GM12878 (cell line): Measurements from ENCODE around the gene TUBB. TPM values are rescaled to one million over a fixed set of nuclear protein-coding genes. Genes with fewer than 3 reads are reported as not detected.

Experiments used
- ATAC-seq: fragments of 200-7000 bp; cut with Tn5 transposase; 3 replicates; pipeline ENCODE4 v1.9.1; 2020; ENCODE audit warnings: mild to moderate bottlenecking, moderate library complexity
- BruUV-seq: library from RNA; stranded (reverse); fragments of 400-500 nt; replicated peaks from 2 replicates; lab custom pipeline; 2021; lab: Mats Ljungman, UMichigan
- CTCF ChIA-PET: fragments of 300-600 bp; sonication (Branson Sonifier 250); formaldehyde crosslinking; extraction: SDS; loops from one replicate; lab custom pipeline; 2021; ENCODE audit warnings: inconsistent platforms; lab: Yijun Ruan, JAX
- POLR2A ChIA-PET: fragments of 350-600 bp; formaldehyde crosslinking; extraction: SDS; loops from one replicate; lab custom pipeline; 2021; ENCODE audit warnings: inconsistent platforms; lab: Charles Lee
- RAD21 ChIA-PET: fragments of 300-600 bp; sonication (Branson Sonifier 250); formaldehyde crosslinking; loops from one replicate; lab custom pipeline; 2023; ENCODE audit warnings: antibody characterized with exemption; ENCODE audit not compliant: unreplicated experiment; lab: Charles Lee
- SMC1A ChIA-PET: fragments of 300-600 bp; sonication (Branson Sonifier 250); formaldehyde crosslinking; loops from one replicate; lab custom pipeline; 2023; ENCODE audit not compliant: unreplicated experiment, uncharacterized antibody; lab: Charles Lee
- DNase-seq: peaks from one replicate; pipeline ENCODE4 v3.0.0-alpha.2; 2011; ENCODE audit warnings: low read depth, low spot score
- FAIRE-seq: peaks from 3 replicates; lab custom pipeline; 2011; peaks lifted over from hg19 to GRCh38; lab: Jason Lieb, UNC
- H2AFZ ChIP-seq: 2 replicates; pipeline ENCODE4 v1.6.0; 2011; ENCODE audit warnings: low read depth, low read length, control low read depth; ENCODE audit not compliant: control insufficient read depth
- H3K27ac ChIP-seq: 2 replicates; pipeline ENCODE4 v1.5.1; 2011; ENCODE audit warnings: control low read depth; ENCODE audit not compliant: control insufficient read depth, insufficient read depth
- H3K27me3 ChIP-seq, 2 experiments: replicated peaks in 1 of 2; 2 replicates each; pipeline versions ENCODE4 v1.6.0 to v1.6.1; 2011; ENCODE audit warnings: low read length in 1 of 2; ENCODE audit not compliant: control insufficient read depth in 2 of 2, insufficient read depth in 2 of 2
- H3K36me3 ChIP-seq, 2 experiments: 2 replicates each; pipeline ENCODE4 v1.5.1; 2011; ENCODE audit warnings: low read length in 1 of 2; ENCODE audit not compliant: control insufficient read depth in 2 of 2, insufficient read depth in 2 of 2
- H3K4me1 ChIP-seq: 2 replicates; pipeline ENCODE4 v1.6.1; 2011; ENCODE audit warnings: mild to moderate bottlenecking, low read length, moderate library complexity, mixed read lengths; ENCODE audit not compliant: control insufficient read depth, insufficient read depth
- H3K4me2 ChIP-seq: 2 replicates; pipeline ENCODE4 v1.6.0; 2011; ENCODE audit warnings: control low read depth; ENCODE audit not compliant: control insufficient read depth, insufficient read depth
- H3K4me3 ChIP-seq: fragments of 200-600 bp; sonication (generic); 2 replicates; pipeline ENCODE4 v1.5.1; 2016
- H3K79me2 ChIP-seq: 2 replicates; pipeline ENCODE4 v1.6.0; 2011; ENCODE audit warnings: low read length; ENCODE audit not compliant: control insufficient read depth, insufficient read depth
- H3K9ac ChIP-seq: 2 replicates; pipeline ENCODE4 v1.8.0; 2011; ENCODE audit warnings: low read length, control low read depth, mixed read lengths; ENCODE audit not compliant: control insufficient read depth, insufficient read depth
- H3K9me3 ChIP-seq: replicated peaks from 3 replicates; pipeline ENCODE4 v1.5.1; 2011; ENCODE audit warnings: mild to moderate bottlenecking, low read length; ENCODE audit not compliant: control insufficient read depth, insufficient read depth
- H4K20me1 ChIP-seq: 2 replicates; pipeline ENCODE4 v1.6.0; 2011; ENCODE audit not compliant: control insufficient read depth, insufficient read depth
- BCL3 ChIP-seq: IDR thresholded peaks from 2 replicates; pipeline ENCODE4 v1.6.1; 2011; ENCODE audit warnings: borderline replicate concordance, low read depth, mild to moderate bottlenecking, moderate library complexity, low read length; ENCODE audit not compliant: insufficient read depth, poor library complexity, severe bottlenecking
- IKZF2 ChIP-seq, 2 experiments: fragments of 450-650 bp; IDR thresholded peaks; 2 replicates each; pipeline ENCODE4 v1.6.1; 2017; ENCODE audit warnings: mild to moderate bottlenecking in 2 of 2, moderate library complexity in 2 of 2
- NR2C2 ChIP-seq: IDR thresholded peaks from 2 replicates; pipeline ENCODE4 v1.6.1; 2011; ENCODE audit warnings: borderline replicate concordance, low read depth; ENCODE audit not compliant: control insufficient read depth, insufficient read length
- PAX5 ChIP-seq: IDR thresholded peaks from 2 replicates; pipeline ENCODE4 v1.6.1; 2011; ENCODE audit warnings: low read depth, low read length, borderline replicate concordance
- RBBP5 ChIP-seq: fragments of 200-600 bp; sonication (generic); conservative IDR thresholded peaks from 2 replicates; pipeline ENCODE4 v1.6.1; 2016
- RFX5 ChIP-seq: IDR thresholded peaks from 2 replicates; pipeline ENCODE4 v1.6.1; 2011; ENCODE audit warnings: low read depth, low read length, improper control_type of control experiment
- RUNX3 ChIP-seq: IDR thresholded peaks from 2 replicates; pipeline ENCODE4 v1.6.1; 2012; ENCODE audit warnings: low read length, inconsistent platforms
- SIX5 ChIP-seq: IDR thresholded peaks from 2 replicates; pipeline ENCODE4 v1.6.1; 2011; ENCODE audit warnings: mild to moderate bottlenecking, low read depth, low read length, moderate library complexity; ENCODE audit not compliant: severe bottlenecking
- SMARCA5 ChIP-seq: fragments of 450-650 bp; IDR thresholded peaks from 2 replicates; pipeline ENCODE4 v1.6.1; 2017; ENCODE audit warnings: mild to moderate bottlenecking
- WRNIP1 ChIP-seq: IDR thresholded peaks from 2 replicates; pipeline ENCODE4 v1.6.1; 2011; ENCODE audit warnings: low read depth, low read length, improper control_type of control experiment, borderline replicate concordance
- ZNF274 ChIP-seq: IDR thresholded peaks from one replicate; pipeline ENCODE4 v1.8.0; 2011; ENCODE audit not compliant: insufficient read length, insufficient read depth
- WGBS: methylation state at CpG from one replicate; pipeline ENCODE4 v1.1.6; 2016; ENCODE audit warnings: low lambda C conversion rate; ENCODE audit not compliant: insufficient replicate concordance, insufficient coverage; ENCODE audit errors: missing lambda C conversion rate; 5-methylcytosine and 5-hydroxymethylcytosine counted together
- in situ Hi-C: fragments of 300-500 bp; cut with MboI; formaldehyde crosslinking; loops from 9 replicates; pipeline ENCODE4 v1.14.3; 2018; ENCODE audit warnings: mixed read lengths
- intact Hi-C: fragments of 100-400 bp; cut with micrococcal nuclease; formaldehyde crosslinking; loops from one replicate; pipeline ENCODE4 v1.14.2; 2022; ENCODE audit not compliant: unreplicated experiment
- polyA plus RNA-seq, 11 experiments: library from polyadenylated mRNA; depleted of rRNA in 4 of 11; unstranded in 6 of 11; stranded (reverse) in 5 of 11; fragments of >200 nt; fragmentation: Nextera tagmentation in 4 of 11; fragmentation: Illumina TruSeq in 1 of 11; extraction: Ambion mirVana in 4 of 11; extraction: Trizol in 1 of 11; gene quantifications; 1 replicate in 1 of 11; 2 replicates in 10 of 11; pipeline versions ENCODE4 v1.2.1 to v1.2.3, GENCODE V29; 2011 to 2016; ENCODE audit warnings: inconsistent platforms in 2 of 11, missing spikeins in 2 of 11, low read depth in 1 of 11
- total RNA-seq, 4 experiments: library from RNA; depleted of rRNA in 3 of 4; stranded (reverse); fragments of >200 nt in 3 of 4; fragmentation: Illumina TruSeq in 1 of 4; extraction: Trizol in 1 of 4; gene quantifications; 2 replicates each; pipeline versions ENCODE4 v1.2.1 to v1.2.3, GENCODE V29; 2013 to 2021
- TF ChIP-seq, protein P1 (sequence below): fragments of 450-650 bp; IDR thresholded peaks from 2 replicates; pipeline ENCODE4 v1.6.1; 2017; ENCODE audit warnings: mild to moderate bottlenecking, moderate library complexity
- TF ChIP-seq, protein P2 (sequence below): fragments of 450-650 bp; formaldehyde crosslinking; IDR thresholded peaks from 2 replicates; pipeline ENCODE4 v1.4.0; 2020; ENCODE audit warnings: mild to moderate bottlenecking, moderate library complexity
- TF ChIP-seq, protein P3 (sequence below): IDR thresholded peaks from 2 replicates; pipeline ENCODE4 v1.6.1; 2011; ENCODE audit warnings: borderline replicate concordance, low read depth, mild to moderate bottlenecking, moderate library complexity, mixed read lengths, low read length; ENCODE audit not compliant: insufficient read depth; ENCODE audit errors: extremely low read length

TUBB gene
- total and polyA plus RNA-seq, 10 of the 15 experiments (the other 5 are each of a cell fraction or from before 2014, with no cell fraction given), result 1,039 to 3,052 (median 1,656) TPM

- Histone ChIP-seq H3K27ac (no peak overlapping the region), H3K4me1 (peaks cover 22% of the 10 kb centered on the region; the same call in 1 of the 2 replicates), H3K4me2 (no peak overlapping the region), H3K9me3 (no peaks in the 10 kb centered on the region; the same call in 2 of the 3 replicates), H2AFZ (no peak overlapping the region), H3K9ac (no peak overlapping the region), H3K79me2 (no peaks in the 10 kb centered on the region), H4K20me1 (no peaks in the 10 kb centered on the region), H3K27me3 (no peaks in the 10 kb centered on the region), H3K36me3 (no peaks in the 10 kb centered on the region), H3K4me3 (no peak overlapping the region)
- no TSS peak for BruUV-seq
- ATAC-seq, result no peak
- no peak for TF ChIP-seq PAX5
- no peak for TF ChIP-seq WRNIP1
- TF ChIP-seq RFX5, result no peak
- no peak for TF ChIP-seq NR2C2
- TF ChIP-seq, protein P1, sequence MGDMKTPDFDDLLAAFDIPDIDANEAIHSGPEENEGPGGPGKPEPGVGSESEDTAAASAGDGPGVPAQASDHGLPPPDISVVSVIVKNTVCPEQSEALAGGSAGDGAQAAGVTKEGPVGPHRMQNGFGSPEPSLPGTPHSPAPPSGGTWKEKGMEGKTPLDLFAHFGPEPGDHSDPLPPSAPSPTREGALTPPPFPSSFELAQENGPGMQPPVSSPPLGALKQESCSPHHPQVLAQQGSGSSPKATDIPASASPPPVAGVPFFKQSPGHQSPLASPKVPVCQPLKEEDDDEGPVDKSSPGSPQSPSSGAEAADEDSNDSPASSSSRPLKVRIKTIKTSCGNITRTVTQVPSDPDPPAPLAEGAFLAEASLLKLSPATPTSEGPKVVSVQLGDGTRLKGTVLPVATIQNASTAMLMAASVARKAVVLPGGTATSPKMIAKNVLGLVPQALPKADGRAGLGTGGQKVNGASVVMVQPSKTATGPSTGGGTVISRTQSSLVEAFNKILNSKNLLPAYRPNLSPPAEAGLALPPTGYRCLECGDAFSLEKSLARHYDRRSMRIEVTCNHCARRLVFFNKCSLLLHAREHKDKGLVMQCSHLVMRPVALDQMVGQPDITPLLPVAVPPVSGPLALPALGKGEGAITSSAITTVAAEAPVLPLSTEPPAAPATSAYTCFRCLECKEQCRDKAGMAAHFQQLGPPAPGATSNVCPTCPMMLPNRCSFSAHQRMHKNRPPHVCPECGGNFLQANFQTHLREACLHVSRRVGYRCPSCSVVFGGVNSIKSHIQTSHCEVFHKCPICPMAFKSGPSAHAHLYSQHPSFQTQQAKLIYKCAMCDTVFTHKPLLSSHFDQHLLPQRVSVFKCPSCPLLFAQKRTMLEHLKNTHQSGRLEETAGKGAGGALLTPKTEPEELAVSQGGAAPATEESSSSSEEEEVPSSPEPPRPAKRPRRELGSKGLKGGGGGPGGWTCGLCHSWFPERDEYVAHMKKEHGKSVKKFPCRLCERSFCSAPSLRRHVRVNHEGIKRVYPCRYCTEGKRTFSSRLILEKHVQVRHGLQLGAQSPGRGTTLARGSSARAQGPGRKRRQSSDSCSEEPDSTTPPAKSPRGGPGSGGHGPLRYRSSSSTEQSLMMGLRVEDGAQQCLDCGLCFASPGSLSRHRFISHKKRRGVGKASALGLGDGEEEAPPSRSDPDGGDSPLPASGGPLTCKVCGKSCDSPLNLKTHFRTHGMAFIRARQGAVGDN, result no peak
- no peak for TF ChIP-seq SIX5
- no peak for TF ChIP-seq SMARCA5
- TF ChIP-seq RBBP5, result no peak
- TF ChIP-seq, protein P2, sequence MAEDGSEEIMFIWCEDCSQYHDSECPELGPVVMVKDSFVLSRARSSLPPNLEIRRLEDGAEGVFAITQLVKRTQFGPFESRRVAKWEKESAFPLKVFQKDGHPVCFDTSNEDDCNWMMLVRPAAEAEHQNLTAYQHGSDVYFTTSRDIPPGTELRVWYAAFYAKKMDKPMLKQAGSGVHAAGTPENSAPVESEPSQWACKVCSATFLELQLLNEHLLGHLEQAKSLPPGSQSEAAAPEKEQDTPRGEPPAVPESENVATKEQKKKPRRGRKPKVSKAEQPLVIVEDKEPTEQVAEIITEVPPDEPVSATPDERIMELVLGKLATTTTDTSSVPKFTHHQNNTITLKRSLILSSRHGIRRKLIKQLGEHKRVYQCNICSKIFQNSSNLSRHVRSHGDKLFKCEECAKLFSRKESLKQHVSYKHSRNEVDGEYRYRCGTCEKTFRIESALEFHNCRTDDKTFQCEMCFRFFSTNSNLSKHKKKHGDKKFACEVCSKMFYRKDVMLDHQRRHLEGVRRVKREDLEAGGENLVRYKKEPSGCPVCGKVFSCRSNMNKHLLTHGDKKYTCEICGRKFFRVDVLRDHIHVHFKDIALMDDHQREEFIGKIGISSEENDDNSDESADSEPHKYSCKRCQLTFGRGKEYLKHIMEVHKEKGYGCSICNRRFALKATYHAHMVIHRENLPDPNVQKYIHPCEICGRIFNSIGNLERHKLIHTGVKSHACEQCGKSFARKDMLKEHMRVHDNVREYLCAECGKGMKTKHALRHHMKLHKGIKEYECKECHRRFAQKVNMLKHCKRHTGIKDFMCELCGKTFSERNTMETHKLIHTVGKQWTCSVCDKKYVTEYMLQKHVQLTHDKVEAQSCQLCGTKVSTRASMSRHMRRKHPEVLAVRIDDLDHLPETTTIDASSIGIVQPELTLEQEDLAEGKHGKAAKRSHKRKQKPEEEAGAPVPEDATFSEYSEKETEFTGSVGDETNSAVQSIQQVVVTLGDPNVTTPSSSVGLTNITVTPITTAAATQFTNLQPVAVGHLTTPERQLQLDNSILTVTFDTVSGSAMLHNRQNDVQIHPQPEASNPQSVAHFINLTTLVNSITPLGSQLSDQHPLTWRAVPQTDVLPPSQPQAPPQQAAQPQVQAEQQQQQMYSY (CRISPR knock-in tag), result no peak
- TF ChIP-seq ZNF274, result no peak
- no peak for TF ChIP-seq IKZF2 (IDR thresholded peaks at IDR 0.05)
- TF ChIP-seq BCL3, result no peak
- TF ChIP-seq, protein P3, sequence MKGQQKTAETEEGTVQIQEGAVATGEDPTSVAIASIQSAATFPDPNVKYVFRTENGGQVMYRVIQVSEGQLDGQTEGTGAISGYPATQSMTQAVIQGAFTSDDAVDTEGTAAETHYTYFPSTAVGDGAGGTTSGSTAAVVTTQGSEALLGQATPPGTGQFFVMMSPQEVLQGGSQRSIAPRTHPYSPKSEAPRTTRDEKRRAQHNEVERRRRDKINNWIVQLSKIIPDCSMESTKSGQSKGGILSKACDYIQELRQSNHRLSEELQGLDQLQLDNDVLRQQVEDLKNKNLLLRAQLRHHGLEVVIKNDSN, result no peak
- no peak for TF ChIP-seq RUNX3
- ChIA-PET RAD21 (interaction anchor here (0.7 to 2.1 kb wide), 7 partner anchors 9 to 153 kb away, joined by 3 to 10 read pairs (median 3); partner anchors contain the start of gene VARS2), POLR2A (interaction anchor here (0.8 to 4.2 kb wide), 9 partner anchors 9 to 70 kb away, joined by 3 to 49 read pairs (median 4); partner anchors contain the start of gene IER3), CTCF (interaction anchor here (1.3 to 2.1 kb wide), 4 partner anchors 13 to 62 kb away, joined by 4 to 8 read pairs (median 6); no protein-coding TSS in a partner anchor), SMC1A (interaction anchor here (0.8 to 5.4 kb wide), 8 partner anchors 10 to 62 kb away, joined by 3 to 55 read pairs (median 4); no protein-coding TSS in a partner anchor)
- WGBS, result 95% methylated on average over 8 of the region's 8 CpGs
- in situ Hi-C loops, result no loop called here
- intact Hi-C loops, result no loop called here
- no peak for DNase-seq
- no peak for FAIRE-seq
These were observed 40.4 kb downstream of the TUBB start for GRCh38 chr6:30760549-30760948.
